OCI-LY1 (cell line): ENCODE measurements around the gene PCNX3.
A peak's percentile ranks its signal among the peaks of the same experiment; 100 is the strongest.

ENCODE experiments used
- H2AFZ ChIP-seq: fragments of 200-600 bp; sonication (generic), shearing (Covaris generic); 2 replicates; pipeline ENCODE4 v1.6.0; 2014; ENCODE audit warnings: antibody characterized with exemption, mild to moderate bottlenecking, low read length
- H3F3A ChIP-seq: fragments of 200-600 bp; sonication (generic), shearing (Covaris generic); 2 replicates; pipeline ENCODE4 v1.6.0; 2014; ENCODE audit warnings: mild to moderate bottlenecking, antibody characterized with exemption, low read length, moderate library complexity; ENCODE audit not compliant: insufficient read depth
- H3K27ac ChIP-seq: fragments of 200-600 bp; sonication (generic); 2 replicates; pipeline ENCODE4 v1.5.1; 2014; ENCODE audit warnings: low read length, mixed run types, mild to moderate bottlenecking, low read depth; ENCODE audit not compliant: poor library complexity, severe bottlenecking
- H3K27me3 ChIP-seq: fragments of 200-600 bp; sonication (generic); 2 replicates; pipeline ENCODE4 v1.6.0; 2014; ENCODE audit warnings: antibody characterized with exemption, mild to moderate bottlenecking, low read length, moderate library complexity; ENCODE audit not compliant: insufficient read depth
- H3K36me3 ChIP-seq: fragments of 200-600 bp; sonication (generic); 2 replicates; pipeline ENCODE4 v1.6.1; 2014; ENCODE audit warnings: mild to moderate bottlenecking, antibody characterized with exemption, low read length, moderate library complexity, mixed read lengths; ENCODE audit not compliant: insufficient read depth
- H3K4me1 ChIP-seq: fragments of 200-600 bp; sonication (generic); 2 replicates; pipeline ENCODE4 v1.5.1; 2014; ENCODE audit warnings: mild to moderate bottlenecking, low read length, moderate library complexity; ENCODE audit not compliant: insufficient read depth, severe bottlenecking
- H3K4me2 ChIP-seq: fragments of 200-600 bp; sonication (generic), shearing (Covaris generic); 2 replicates; pipeline ENCODE4 v1.6.1; 2014; ENCODE audit warnings: low read length
- H3K4me3 ChIP-seq: fragments of 200-600 bp; sonication (generic); 2 replicates; pipeline ENCODE4 v1.5.1; 2014; ENCODE audit warnings: low read length, low read depth, mild to moderate bottlenecking, mixed read lengths; ENCODE audit not compliant: poor library complexity, severe bottlenecking
- H3K79me2 ChIP-seq: fragments of 200-600 bp; shearing (Covaris generic); 2 replicates; pipeline ENCODE4 v1.6.1; 2016; ENCODE audit warnings: mixed run types, low read length, mixed read lengths; ENCODE audit not compliant: insufficient read depth
- H3K9ac ChIP-seq: fragments of 200-600 bp; sonication (generic), shearing (Covaris generic); 2 replicates; pipeline ENCODE4 v1.6.1; 2014; ENCODE audit warnings: mild to moderate bottlenecking, low read length, mixed read lengths
- H3K9me2 ChIP-seq: fragments of 200-600 bp; sonication (generic), shearing (Covaris generic); 2 replicates; pipeline ENCODE4 v1.6.1; 2014; ENCODE audit warnings: low read depth, mild to moderate bottlenecking, low read length, mixed read lengths
- H3K9me3 ChIP-seq: fragments of 200-600 bp; shearing (Covaris generic); 2 replicates; pipeline ENCODE4 v1.6.1; 2014; ENCODE audit warnings: low read length, mixed read lengths
- H4K20me1 ChIP-seq: fragments of 200-600 bp; sonication (generic), shearing (Covaris generic); 2 replicates; pipeline ENCODE4 v1.6.0; 2016; ENCODE audit warnings: mild to moderate bottlenecking, low read length; ENCODE audit not compliant: insufficient read depth
- CTCF ChIP-seq: fragments of 200-600 bp; sonication (generic), shearing (Covaris generic); IDR thresholded peaks from 2 replicates; pipeline ENCODE4 v1.5.1; 2017; ENCODE audit warnings: mild to moderate bottlenecking, antibody characterized with exemption, low read length, moderate library complexity, mixed read lengths
- EZH2 ChIP-seq: fragments of 200-600 bp; sonication (generic), shearing (Covaris generic); IDR thresholded peaks from 2 replicates; pipeline ENCODE4 v1.8.0; 2017; ENCODE audit warnings: borderline replicate concordance, mixed run types, mild to moderate bottlenecking, antibody characterized with exemption, low read length, moderate library complexity, mixed read lengths

Gene PCNX3

GRCh38 chr11:65648997-65649493, 33.5 kb downstream of the PCNX3 start:
- Histone ChIP-seq H3K27me3 (no peaks in the 10 kb centered on the region), H3K4me1 (peaks cover 20% of the 10 kb centered on the region), H2AFZ (no peak overlapping the region), H3K36me3 (peaks cover 64% of the 10 kb centered on the region; the same call in 1 of the 2 replicates), H3K27ac (no peak overlapping the region), H3K79me2 (no peaks in the 10 kb centered on the region), H4K20me1 (no peaks in the 10 kb centered on the region), H3K4me2 (no peak overlapping the region), H3K9ac (no peak overlapping the region), H3F3A (0 out of 2 replicates have a peak, but pooled peaks cover 7% of the 10 kb centered on the region), H3K9me2 (no peaks in the 10 kb centered on the region), H3K9me3 (no peaks in the 10 kb centered on the region), H3K4me3 (no peak overlapping the region)
- TF ChIP-seq EZH2 (no peak), CTCF (no peak)

GRCh38 chr11:65649656-65650546, 34.3 kb downstream of the PCNX3 start:
- no peaks in the 10 kb centered on the region for H3K9me3 ChIP-seq
- H3K9ac ChIP-seq: no peak overlapping the region
- peaks cover 65% of the 10 kb centered on the region for H3K36me3 ChIP-seq

More at GRCh38 chr11:65649656-65650546, 34.3 kb downstream of the PCNX3 start:
- Histone ChIP-seq H3K27me3 (no peaks in the 10 kb centered on the region), H4K20me1 (no peaks in the 10 kb centered on the region), H2AFZ (no peak overlapping the region), H3F3A (0 out of 2 replicates have a peak, but pooled peaks cover 7% of the 10 kb centered on the region), H3K9me2 (no peaks in the 10 kb centered on the region), H3K27ac (peak overlapping the region; percentile 80), H3K4me1 (peaks cover 20% of the 10 kb centered on the region), H3K4me2 (no peak overlapping the region), H3K79me2 (no peaks in the 10 kb centered on the region), H3K4me3 (no peak overlapping the region)
- TF ChIP-seq EZH2 (no peak), CTCF (no peak)
